Measurements from ENCODE around the gene SLC25A15. TPM values are rescaled to one million over a fixed set of nuclear protein-coding genes. Genes with fewer than 3 reads are reported as not detected.

SLC25A15 gene
- 16.1 and 22.0 TPM in 2 replicates for total RNA-seq

DNA sequence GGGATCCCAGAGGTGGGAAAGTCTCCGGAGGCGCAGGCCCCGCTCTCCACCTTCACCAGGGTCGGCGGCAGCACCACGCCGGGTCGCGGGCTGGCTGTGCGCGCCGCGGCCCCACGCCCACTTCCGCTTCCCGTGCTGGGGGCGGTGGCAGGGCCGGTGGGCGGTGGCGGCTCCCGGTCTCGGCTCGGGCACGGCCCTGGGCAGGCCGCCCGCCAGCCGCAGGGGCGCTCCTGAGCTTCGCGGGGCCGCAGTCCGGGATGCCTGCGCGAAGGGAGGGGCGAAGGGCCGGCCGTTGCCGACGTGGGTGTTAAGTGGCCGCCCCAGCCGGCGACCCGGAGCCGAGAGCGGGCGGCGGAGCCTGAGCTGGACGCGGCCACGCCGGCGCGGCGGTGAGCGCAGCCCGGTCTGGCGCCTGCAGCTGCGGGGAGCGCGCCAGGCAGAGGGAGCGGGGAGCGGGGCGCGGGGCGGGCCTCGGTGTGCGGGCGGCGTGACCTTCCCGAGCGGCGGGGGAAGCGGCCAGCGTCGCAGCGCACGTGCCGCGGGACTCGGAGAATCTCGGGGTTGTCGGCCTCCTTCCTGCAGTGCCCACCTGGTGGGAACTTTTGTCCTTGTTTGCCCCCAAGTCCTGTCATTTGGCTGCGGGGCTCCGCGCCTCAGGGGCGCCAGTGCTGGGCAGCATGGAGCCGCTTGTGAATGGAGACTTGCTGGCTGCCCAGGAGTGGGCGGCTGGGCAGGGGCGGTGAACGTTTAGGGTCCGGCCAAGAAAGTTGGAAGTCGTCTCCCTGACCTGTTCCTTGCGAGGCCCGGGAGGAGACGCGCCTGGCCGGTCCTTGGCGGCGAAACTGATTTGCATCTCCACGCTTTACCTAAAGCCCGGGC is at the start of gene SLC25A15:
Gene SLC25A15 (plus strand): TSS at position 337 of the 879 bp plus-strand sequence. CDS start 3,616 bp downstream, outside the sequence.

GRCh38 chr13:40770934-40771618 is 18.3 kb upstream of the SLC25A15 start, which contains the start of gene MRPS31:
MRPS31 (minus strand) TSS chr13:40771190; CDS start chr13:40771136, 54 bp downstream.

Other genes starting within 250 kb of the SLC25A15 start
- gene FOXO1, start 123.0 kb upstream of the SLC25A15 start, total RNA-seq, result 16.3 and 17.8 TPM in 2 replicates
- gene MRPS31, start 18.4 kb upstream of the SLC25A15 start, total RNA-seq, result 12.4 and 15.4 TPM in 2 replicates
- gene ELF1, start 229.7 kb downstream of the SLC25A15 start, total RNA-seq, result 45.1 and 47.7 TPM in 2 replicates